HT-29 (cell line): ENCODE results near the gene GRIN1. TPM values are rescaled to one million over a fixed set of nuclear protein-coding genes. Genes with fewer than 3 reads are reported as not detected.

ENCODE experiments used
- DNase-seq: peaks from one replicate; pipeline ENCODE4 v3.0.0-alpha.2; 2015; ENCODE audit warnings: low spot score
- total RNA-seq: library from RNA; depleted of rRNA; stranded (reverse); fragments of >200 nt; shearing (Covaris generic); gene quantifications from 2 replicates; pipeline ENCODE4 v1.2.3, GENCODE V29; 2014; rRNA removed

The GRIN1 gene
- total RNA-seq = 0.39 and 3.0 TPM in 2 replicates

DNA sequence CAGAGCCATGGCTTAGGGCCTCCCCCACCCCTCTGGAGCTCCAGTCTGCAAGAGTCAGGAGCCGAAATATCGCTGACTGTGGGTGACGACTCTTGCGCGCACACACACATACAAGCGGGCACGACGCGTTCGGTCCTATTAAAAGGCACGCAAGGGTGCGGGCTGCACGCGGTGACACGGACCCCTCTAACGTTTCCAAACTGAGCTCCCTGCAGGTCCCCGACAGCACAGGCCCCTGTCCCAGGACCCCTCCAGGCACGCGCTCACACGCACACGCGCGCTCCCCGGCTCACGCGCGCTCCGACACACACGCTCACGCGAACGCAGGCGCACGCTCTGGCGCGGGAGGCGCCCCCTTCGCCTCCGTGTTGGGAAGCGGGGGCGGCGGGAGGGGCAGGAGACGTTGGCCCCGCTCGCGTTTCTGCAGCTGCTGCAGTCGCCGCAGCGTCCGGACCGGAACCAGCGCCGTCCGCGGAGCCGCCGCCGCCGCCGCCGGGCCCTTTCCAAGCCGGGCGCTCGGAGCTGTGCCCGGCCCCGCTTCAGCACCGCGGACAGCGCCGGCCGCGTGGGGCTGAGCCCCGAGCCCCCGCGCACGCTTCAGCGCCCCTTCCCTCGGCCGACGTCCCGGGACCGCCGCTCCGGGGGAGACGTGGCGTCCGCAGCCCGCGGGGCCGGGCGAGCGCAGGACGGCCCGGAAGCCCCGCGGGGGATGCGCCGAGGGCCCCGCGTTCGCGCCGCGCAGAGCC is at the start of gene GRIN1:
Gene GRIN1, plus strand, starts transcription at position 433 of the 746 bp plus-strand sequence. CDS start 333 bp downstream, outside the sequence.
- no peak for DNase-seq

- no peak for DNase-seq
These were observed 49.6 kb upstream of the GRIN1 start for GRCh38 chr9:137089232-137089947.

GRCh38 chr9:137095664-137096517 is 43.1 kb upstream of the GRIN1 start:
- DNase-seq = no peak

DNA sequence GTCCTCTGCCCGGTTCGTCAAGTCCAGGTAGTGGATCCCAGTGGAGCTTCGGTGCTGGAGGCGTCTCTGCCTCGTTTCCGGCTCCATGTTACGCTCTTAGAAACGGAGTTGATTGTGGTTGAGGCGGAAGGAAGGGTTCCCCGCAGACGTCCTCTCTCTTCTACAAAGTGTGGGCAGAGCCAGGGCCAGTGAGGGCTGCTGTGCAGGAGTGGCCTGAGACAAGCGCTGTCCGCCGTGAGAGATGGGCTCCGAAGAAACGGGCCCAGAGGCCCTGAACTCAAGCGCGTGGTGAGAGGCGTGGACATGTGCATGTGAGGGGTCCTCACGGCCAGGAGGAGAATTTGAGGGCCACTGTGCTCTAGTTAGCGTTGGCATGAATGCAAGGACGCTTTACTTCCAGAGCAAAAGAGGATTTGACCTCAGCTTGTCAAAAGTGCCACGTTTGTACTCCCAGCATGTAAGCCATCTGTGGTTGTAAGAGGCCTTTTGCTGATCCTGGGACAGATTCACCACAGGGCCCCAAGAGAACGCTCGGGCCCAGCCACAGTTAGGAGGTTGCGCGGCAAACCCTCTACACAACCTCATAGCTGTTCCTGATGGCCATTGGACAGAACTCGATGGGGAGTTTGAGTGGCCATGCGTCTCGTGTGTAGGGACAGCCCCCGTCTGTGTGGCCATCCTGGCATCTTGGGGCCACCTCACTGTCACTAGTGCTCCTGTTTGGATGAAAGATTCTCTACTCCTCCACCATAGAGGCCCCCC is 42.0 kb upstream of the GRIN1 start:
- no peak for DNase-seq

DNA sequence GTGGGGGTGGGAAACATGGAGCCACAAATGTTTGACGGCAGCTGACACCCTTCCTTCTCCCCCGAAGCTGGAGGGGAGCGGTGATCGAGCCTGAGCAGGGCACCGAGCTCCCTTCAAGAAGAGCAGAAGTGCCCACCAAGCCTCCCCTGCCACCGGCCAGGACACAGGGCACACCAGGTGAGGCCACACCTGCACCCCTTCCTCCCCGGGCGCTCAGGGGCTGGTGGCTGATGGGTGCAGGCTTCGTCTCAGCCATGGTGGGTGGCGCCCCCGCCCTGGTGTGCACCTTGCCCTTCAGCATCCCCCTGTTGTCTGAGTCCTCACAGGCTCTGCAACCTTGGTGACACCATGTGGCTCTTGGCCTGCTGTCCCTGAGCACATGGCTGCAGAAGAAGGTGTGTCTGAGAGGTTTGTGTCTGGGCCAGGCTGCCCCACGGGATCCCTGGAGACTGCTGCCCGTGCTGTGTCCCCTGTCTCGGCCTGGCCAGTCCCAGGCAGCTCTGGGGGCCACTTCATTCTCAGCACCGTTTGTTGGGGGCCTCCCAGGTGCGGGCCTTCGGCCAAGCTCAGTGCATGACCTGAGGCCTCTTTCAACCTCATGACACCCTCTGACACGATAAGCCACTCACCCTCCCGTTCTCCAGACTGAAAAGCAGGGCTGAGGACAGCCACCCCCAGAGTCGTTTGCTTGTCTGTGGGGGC is 41.0 kb upstream of the GRIN1 start:
- no peak for DNase-seq

- DNase-seq = no peak
These were observed 39.7 kb upstream of the GRIN1 start for GRCh38 chr9:137099231-137099630.

DNA sequence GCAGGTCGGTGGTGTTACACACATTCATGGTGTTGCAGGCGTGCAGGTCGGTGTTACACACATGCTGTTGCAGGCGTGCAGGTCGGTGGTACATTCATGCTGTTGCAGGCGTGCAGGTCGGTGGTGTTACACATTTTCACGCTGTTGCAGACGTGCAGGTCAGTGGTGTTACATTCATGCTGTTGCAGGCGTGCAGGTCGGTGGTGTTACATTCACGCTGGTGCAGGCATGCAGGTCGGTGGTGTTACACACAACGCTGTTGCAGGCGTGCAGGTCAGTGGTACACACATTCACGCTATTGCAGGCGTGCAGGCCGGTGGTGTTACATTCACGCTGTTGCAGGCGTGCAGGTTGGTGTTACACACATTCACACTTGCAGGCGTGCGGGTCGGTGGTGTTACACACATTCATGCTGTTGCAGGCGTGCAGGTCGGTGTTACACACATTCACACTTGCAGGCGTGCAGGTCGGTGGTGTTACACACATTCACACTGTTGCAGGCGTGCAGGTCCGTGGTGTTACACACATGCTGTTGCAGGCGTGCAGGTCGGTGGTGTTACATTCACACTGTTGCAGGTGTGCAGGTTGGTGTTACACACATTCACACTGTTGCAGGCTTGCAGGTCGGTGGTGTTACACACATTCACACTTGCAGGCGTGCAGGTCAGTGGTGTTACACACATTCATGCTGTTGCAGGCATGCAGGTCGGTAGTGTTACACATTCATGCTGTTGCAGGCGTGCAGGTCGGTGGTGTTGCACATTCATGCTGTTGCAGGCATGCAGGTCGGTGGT is 35.6 kb upstream of the GRIN1 start:
- no peak for DNase-seq

GRCh38 chr9:137105814-137106661 is 32.9 kb upstream of the GRIN1 start:
- no peak for DNase-seq

- no peak for DNase-seq
These were observed 32.2 kb upstream of the GRIN1 start for GRCh38 chr9:137106662-137107250.

DNA sequence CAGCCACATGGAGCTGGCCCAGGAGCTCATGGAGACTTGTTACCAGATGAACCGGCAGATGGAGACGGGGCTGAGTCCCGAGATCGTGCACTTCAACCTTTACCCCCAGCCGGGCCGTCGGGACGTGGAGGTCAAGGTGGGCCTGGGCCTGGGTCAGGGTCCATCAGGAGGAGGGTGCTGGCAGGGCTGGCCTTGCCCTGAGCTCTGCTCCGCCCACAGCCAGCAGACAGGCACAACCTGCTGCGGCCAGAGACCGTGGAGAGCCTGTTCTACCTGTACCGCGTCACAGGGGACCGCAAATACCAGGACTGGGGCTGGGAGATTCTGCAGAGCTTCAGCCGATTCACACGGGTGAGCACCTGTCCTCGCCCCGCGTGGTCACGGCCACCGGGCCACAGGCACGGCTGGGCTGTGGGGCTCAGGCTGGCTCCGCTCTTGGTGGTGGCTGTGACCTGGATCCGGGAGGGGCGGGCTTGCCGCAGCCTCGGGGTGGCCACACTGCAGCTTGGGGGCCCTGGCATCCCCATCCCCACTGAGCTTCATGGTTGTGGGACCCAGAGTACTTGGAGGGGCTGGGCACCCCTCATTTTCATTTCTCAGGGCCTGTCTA is 31.5 kb upstream of the GRIN1 start:
- DNase-seq = no peak

- DNase-seq = no peak
These were observed 31.0 kb upstream of the GRIN1 start for GRCh38 chr9:137107982-137108381.

DNA sequence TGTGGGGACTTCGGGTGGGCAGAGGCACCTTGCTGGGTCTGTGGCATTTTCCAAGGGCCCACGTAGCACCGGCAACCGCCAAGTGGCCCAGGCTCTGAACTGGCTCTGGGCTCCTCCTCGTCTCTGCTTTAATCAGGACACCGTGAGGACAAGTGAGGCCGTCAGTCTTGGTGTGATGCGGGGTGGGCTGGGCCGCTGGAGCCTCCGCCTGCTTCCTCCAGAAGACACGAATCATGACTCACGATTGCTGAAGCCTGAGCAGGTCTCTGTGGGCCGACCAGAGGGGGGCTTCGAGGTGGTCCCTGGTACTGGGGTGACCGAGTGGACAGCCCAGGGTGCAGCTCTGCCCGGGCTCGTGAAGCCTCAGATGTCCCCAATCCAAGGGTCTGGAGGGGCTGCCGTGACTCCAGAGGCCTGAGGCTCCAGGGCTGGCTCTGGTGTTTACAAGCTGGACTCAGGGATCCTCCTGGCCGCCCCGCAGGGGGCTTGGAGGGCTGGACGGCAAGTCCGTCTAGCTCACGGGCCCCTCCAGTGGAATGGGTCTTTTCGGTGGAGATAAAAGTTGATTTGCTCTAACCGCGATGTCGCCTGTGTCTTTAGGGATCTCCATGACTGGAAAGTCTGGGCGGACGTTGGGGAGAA is 30.2 kb upstream of the GRIN1 start:
- no peak for DNase-seq

- DNase-seq = no peak
These were observed 29.5 kb upstream of the GRIN1 start for GRCh38 chr9:137109250-137110146.

- no peak for DNase-seq
These were observed 28.6 kb upstream of the GRIN1 start for GRCh38 chr9:137110147-137110910.

DNA sequence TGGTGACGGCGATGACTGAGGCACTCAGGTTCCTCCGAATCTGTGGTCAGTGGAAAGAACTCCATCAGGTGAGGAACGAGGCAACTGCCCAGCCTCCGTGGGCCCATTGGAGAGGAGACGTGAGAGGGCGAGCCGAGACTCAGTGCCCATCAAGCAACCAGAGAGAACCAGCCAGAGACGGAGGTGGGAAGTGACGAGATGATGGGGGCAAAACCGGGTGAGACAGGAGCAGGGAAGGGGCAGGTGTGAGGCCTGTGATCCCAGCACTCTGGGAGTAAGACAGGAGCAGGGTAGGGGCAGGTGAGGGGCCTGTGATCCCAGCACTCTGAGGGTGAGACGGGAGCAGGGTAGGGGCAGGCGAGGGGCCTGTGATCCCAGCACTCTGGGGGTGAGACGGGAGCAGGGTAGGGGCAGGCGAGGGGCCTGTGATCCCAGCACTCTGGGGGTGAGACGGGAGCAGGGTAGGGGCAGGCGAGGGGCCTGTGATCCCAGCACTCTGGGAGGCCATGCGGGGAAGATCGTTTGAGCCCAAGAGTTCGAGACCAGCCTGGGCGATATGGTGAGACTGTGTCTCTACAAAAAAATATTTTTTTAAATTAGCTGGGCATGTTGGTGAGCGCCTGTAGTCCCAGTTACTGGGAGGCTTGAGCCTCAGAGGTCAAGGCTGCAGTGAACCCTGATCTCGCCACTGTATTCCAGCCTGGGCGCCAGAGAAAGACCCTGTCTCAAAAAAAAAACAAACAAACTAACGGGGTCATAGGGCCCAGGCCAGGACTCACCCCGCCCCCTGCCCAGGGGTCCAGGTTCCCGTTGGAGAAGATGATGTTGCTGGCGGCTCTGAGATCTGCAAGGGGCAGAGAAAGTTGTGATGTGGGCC is 27.8 kb upstream of the GRIN1 start:
- DNase-seq = no peak
